HCT116 (cell line): ENCODE data around the gene IGSF21. TPM values are rescaled to one million over a fixed set of nuclear protein-coding genes. Genes with fewer than 3 reads are reported as not detected.

ENCODE experiments used
- ATAC-seq: fragments of 200-7000 bp; cut with Tn5 transposase; 2 replicates; pipeline ENCODE4 v1.9.1; 2020; ENCODE audit warnings: mild to moderate bottlenecking, moderate library complexity
- BruUV-seq: library from RNA; stranded (reverse); fragments of 400-500 nt; replicated peaks from 2 replicates; lab custom pipeline; 2021; lab: Mats Ljungman, UMichigan
- CTCF ChIA-PET: fragments of 300-600 bp; sonication (Branson Sonifier 250); formaldehyde crosslinking; loops from one replicate; lab custom pipeline; 2021; ENCODE audit warnings: antibody characterized with exemption; lab: Charles Lee
- POLR2A ChIA-PET: fragments of 300-600, 350-600 bp; sonication (Branson Sonifier 250); formaldehyde crosslinking; loops from one replicate; lab custom pipeline; 2021; ENCODE audit warnings: antibody characterized with exemption; lab: Charles Lee
- RAD21 ChIA-PET, 2 experiments: fragments of 300-600 bp; sonication (Branson Sonifier 250); formaldehyde crosslinking; loops; one replicate each; lab custom pipeline; 2023; ENCODE audit warnings: low total read pairs in 2 of 2; ENCODE audit not compliant: uncharacterized antibody in 2 of 2, unreplicated experiment in 2 of 2, low non-redundant PET in 1 of 2; lab: Charles Lee
- DNase-seq: peaks from one replicate; pipeline ENCODE4 v3.0.0-alpha.2; 2010; ENCODE audit warnings: low read depth, low spot score
- H2AFZ ChIP-seq: fragments of 200-600 bp; shearing (Covaris generic), sonication (generic); 2 replicates; pipeline ENCODE4 v1.6.1; 2017; ENCODE audit warnings: low read depth, mixed run types, mixed read lengths, antibody characterized with exemption, low read length; ENCODE audit not compliant: poor library complexity, severe bottlenecking
- H3K27ac ChIP-seq: 2 replicates; pipeline ENCODE4 v1.5.1; 2012; ENCODE audit warnings: low read depth, low read length
- H3K27me3 ChIP-seq: fragments of 200-600 bp; sonication (generic); 2 replicates; pipeline ENCODE4 v1.6.1; 2016; ENCODE audit warnings: mixed run types, low read length, mixed read lengths; ENCODE audit not compliant: insufficient read depth
- H3K36me3 ChIP-seq, 2 experiments: fragments of 200-500 bp in 1 of 2; fragments of 200-600 bp in 1 of 2; sonication (Bioruptor generic) in 1 of 2; sonication (generic) in 1 of 2; 2 replicates each; pipeline versions ENCODE4 v1.5.1 to v1.6.1; 2014 to 2016; ENCODE audit warnings: low read length in 2 of 2, inconsistent platforms in 1 of 2, mixed read lengths in 1 of 2, mixed run types in 1 of 2; ENCODE audit not compliant: insufficient read depth in 2 of 2, control insufficient read depth in 1 of 2
- H3K4me1 ChIP-seq, 2 experiments: fragments of 200-600 bp in 1 of 2; sonication (generic) in 1 of 2; 2 replicates each; pipeline versions ENCODE4 v1.5.1 to v1.6.1; 2012 to 2017; ENCODE audit warnings: low read length in 2 of 2, inconsistent platforms in 1 of 2, mild to moderate bottlenecking in 1 of 2, mixed read lengths in 1 of 2, mixed run types in 1 of 2, moderate library complexity in 1 of 2; ENCODE audit not compliant: insufficient read depth in 2 of 2, control insufficient read depth in 1 of 2
- H3K4me2 ChIP-seq: fragments of 200-600 bp; sonication (generic); 2 replicates; pipeline ENCODE4 v1.6.1; 2017; ENCODE audit warnings: mixed run types, low read length, mixed read lengths
- H3K4me3 ChIP-seq, 2 experiments: fragments of 200-600 bp in 1 of 2; sonication (generic) in 1 of 2; replicated peaks in 1 of 2; 2 replicates each; pipeline ENCODE4 v1.5.1; 2011 to 2016; ENCODE audit warnings: low read length in 2 of 2, control low read depth in 1 of 2, low read depth in 1 of 2, mild to moderate bottlenecking in 1 of 2, mixed read lengths in 1 of 2, mixed run types in 1 of 2
- H3K79me2 ChIP-seq: fragments of 200-600 bp; sonication (generic); 2 replicates; pipeline ENCODE4 v1.6.1; 2017; ENCODE audit warnings: mild to moderate bottlenecking, mixed run types, low read length, moderate library complexity, mixed read lengths; ENCODE audit not compliant: insufficient read depth
- H3K9ac ChIP-seq: fragments of 200-600 bp; sonication (generic); 2 replicates; pipeline ENCODE4 v1.6.1; 2016; ENCODE audit warnings: low read length, mixed read lengths
- H3K9me2 ChIP-seq: fragments of 200-600 bp; sonication (generic), shearing (Covaris generic); 2 replicates; pipeline ENCODE4 v1.6.1; 2017; ENCODE audit warnings: mixed run types, mild to moderate bottlenecking, moderate library complexity; ENCODE audit not compliant: insufficient read depth
- H3K9me3 ChIP-seq, 2 experiments: fragments of 200-500 bp in 1 of 2; fragments of 200-600 bp in 1 of 2; sonication (Bioruptor generic) in 1 of 2; sonication (generic) in 1 of 2; 2 replicates each; pipeline ENCODE4 v1.6.1; 2014 to 2017; ENCODE audit warnings: low read length in 2 of 2, mixed read lengths in 2 of 2, inconsistent platforms in 1 of 2, low read depth in 1 of 2, mild to moderate bottlenecking in 1 of 2, mixed run types in 1 of 2, moderate library complexity in 1 of 2; ENCODE audit not compliant: control insufficient read depth in 1 of 2, insufficient read depth in 1 of 2
- H4K20me1 ChIP-seq: fragments of 200-600 bp; sonication (generic), shearing (Covaris generic); 2 replicates; pipeline ENCODE4 v1.6.1; 2017; ENCODE audit warnings: mixed run types, mild to moderate bottlenecking, moderate library complexity; ENCODE audit not compliant: insufficient read depth
- CBX3 ChIP-seq: IDR thresholded peaks from 2 replicates; pipeline ENCODE4 v1.6.1; 2012; ENCODE audit warnings: low read depth
- CEBPB ChIP-seq: IDR thresholded peaks from 2 replicates; pipeline ENCODE4 v1.6.1; 2012; ENCODE audit warnings: low read depth
- EGR1 ChIP-seq: IDR thresholded peaks from 2 replicates; pipeline ENCODE4 v1.6.1; 2012; ENCODE audit warnings: low read depth
- EZH2phosphoT487 ChIP-seq: fragments of 200-600 bp; IDR thresholded peaks from 2 replicates; pipeline ENCODE4 v1.6.1; 2018; ENCODE audit warnings: antibody characterized with exemption, borderline replicate concordance
- FOSL1 ChIP-seq: IDR thresholded peaks from 2 replicates; pipeline ENCODE4 v1.6.1; 2012; ENCODE audit warnings: low read depth
- JUND ChIP-seq: IDR thresholded peaks from 2 replicates; pipeline ENCODE4 v1.6.1; 2012
- POLR2A ChIP-seq: IDR thresholded peaks from 2 replicates; pipeline ENCODE4 v1.7.0; 2011; ENCODE audit warnings: borderline replicate concordance; ENCODE audit not compliant: insufficient read depth, insufficient read length; ENCODE audit errors: extremely low read depth
- POLR2AphosphoS5 ChIP-seq: IDR thresholded peaks from 2 replicates; pipeline ENCODE4 v1.6.1; 2011; ENCODE audit warnings: mild to moderate bottlenecking, low read depth, low read length, moderate library complexity
- RAD21 ChIP-seq: IDR thresholded peaks from 2 replicates; pipeline ENCODE4 v1.6.1; 2012; ENCODE audit warnings: low read depth, mild to moderate bottlenecking
- SIN3A ChIP-seq: IDR thresholded peaks from 2 replicates; pipeline ENCODE4 v1.6.1; 2012; ENCODE audit warnings: low read depth
- SP1 ChIP-seq: IDR thresholded peaks from 2 replicates; pipeline ENCODE4 v1.6.1; 2012; ENCODE audit warnings: low read depth
- TCF7L2 ChIP-seq: IDR thresholded peaks from 2 replicates; pipeline ENCODE4 v1.7.0; 2011; ENCODE audit warnings: borderline replicate concordance, inconsistent platforms; ENCODE audit not compliant: insufficient read depth, insufficient read length; ENCODE audit errors: extremely low read depth
- YY1 ChIP-seq: IDR thresholded peaks from 2 replicates; pipeline ENCODE4 v1.6.1; 2011; ENCODE audit warnings: low read length, low read depth, moderate library complexity, mild to moderate bottlenecking; ENCODE audit not compliant: insufficient replicate concordance; ENCODE audit errors: extremely low read depth
- ZFX ChIP-seq: fragments of 450-650 bp; IDR thresholded peaks from 2 replicates; pipeline ENCODE4 v1.6.1; 2017
- ZNF274 ChIP-seq: fragments of 200-500 bp; sonication (Bioruptor generic); IDR thresholded peaks from 2 replicates; pipeline ENCODE4 v1.6.1; 2014; ENCODE audit warnings: mild to moderate bottlenecking, low read depth, low read length, inconsistent platforms
- intact Hi-C: fragments of 100-400 bp; cut with micrococcal nuclease; formaldehyde crosslinking; loops from 2 replicates; pipeline ENCODE4 v1.10.0; 2022
- total RNA-seq: library from RNA; stranded (reverse); gene quantifications from one replicate; pipeline ENCODE4 v1.2.1, GENCODE V29; 2021; ENCODE audit not compliant: unreplicated experiment
- TF ChIP-seq, protein P1 (sequence below): IDR thresholded peaks from 2 replicates; pipeline ENCODE4 v1.6.1; 2012; ENCODE audit warnings: low read depth
- TF ChIP-seq, protein P2 (sequence below): IDR thresholded peaks from 2 replicates; pipeline ENCODE4 v1.6.1; 2012
- TF ChIP-seq, protein P3 (sequence below): IDR thresholded peaks from 2 replicates; pipeline ENCODE4 v1.6.1; 2012
- TF ChIP-seq, protein P4 (sequence below), 3 experiments: fragments of 200-600 bp in 1 of 3; sonication (generic) in 1 of 3; IDR thresholded peaks in 2 of 3; conservative IDR thresholded peaks in 1 of 3; 2 replicates each; pipeline ENCODE4 v1.5.1; 2012 to 2017; ENCODE audit warnings: low read depth in 2 of 3, low read length in 2 of 3, antibody characterized with exemption in 1 of 3, borderline replicate concordance in 1 of 3, control low read depth in 1 of 3, mild to moderate bottlenecking in 1 of 3, mixed read lengths in 1 of 3, mixed run types in 1 of 3, moderate library complexity in 1 of 3; ENCODE audit not compliant: insufficient read depth in 1 of 3
- TF ChIP-seq, protein P5 (sequence below): IDR thresholded peaks from 2 replicates; pipeline ENCODE4 v1.6.1; 2011; ENCODE audit warnings: mild to moderate bottlenecking, low read length, moderate library complexity; ENCODE audit not compliant: insufficient replicate concordance; ENCODE audit errors: extremely low read depth

The IGSF21 gene
- total RNA-seq, 1 experiment from 2014 or later = not detected

DNA sequence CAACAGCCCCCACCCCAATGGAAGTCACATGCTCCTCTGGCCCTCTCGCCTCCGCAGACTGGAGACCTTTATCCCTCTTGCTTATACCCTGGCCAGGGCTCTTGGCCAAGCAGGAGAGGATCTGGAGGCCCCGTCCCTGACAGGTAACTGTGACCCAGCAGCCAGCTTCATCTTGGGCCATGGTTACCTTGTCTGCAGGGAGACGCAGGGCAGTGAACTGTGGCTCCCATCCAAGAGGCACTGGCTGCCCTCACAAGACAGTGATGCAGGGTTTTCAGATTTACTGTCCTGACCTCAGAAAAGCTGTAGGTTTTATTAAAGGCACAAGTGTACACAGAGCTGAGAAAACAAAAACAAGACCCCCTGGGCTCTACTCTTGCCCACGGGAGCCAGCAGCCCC is 276.5 kb downstream of the IGSF21 start:
- no peak overlapping the region for H2AFZ ChIP-seq
- no peak overlapping the region for H3K4me3 ChIP-seq
- no peaks in the 10 kb centered on the region for H3K4me1 ChIP-seq
- H4K20me1 ChIP-seq = no peaks in the 10 kb centered on the region
- intact Hi-C loops = no loop called here
- H3K27ac ChIP-seq = no peak overlapping the region
- TF ChIP-seq FOSL1 (no peak), ZFX (no peak), YY1 (no peak), POLR2AphosphoS5 (no peak), EZH2phosphoT487 (no peak), SIN3A (no peak), POLR2A (no peak), RAD21 (no peak), EGR1 (no peak), SP1 (no peak), ZNF274 (no peak), CEBPB (no peak), CBX3 (no peak), JUND (no peak), TCF7L2 (no peak)
- TF ChIP-seq, protein P1, sequence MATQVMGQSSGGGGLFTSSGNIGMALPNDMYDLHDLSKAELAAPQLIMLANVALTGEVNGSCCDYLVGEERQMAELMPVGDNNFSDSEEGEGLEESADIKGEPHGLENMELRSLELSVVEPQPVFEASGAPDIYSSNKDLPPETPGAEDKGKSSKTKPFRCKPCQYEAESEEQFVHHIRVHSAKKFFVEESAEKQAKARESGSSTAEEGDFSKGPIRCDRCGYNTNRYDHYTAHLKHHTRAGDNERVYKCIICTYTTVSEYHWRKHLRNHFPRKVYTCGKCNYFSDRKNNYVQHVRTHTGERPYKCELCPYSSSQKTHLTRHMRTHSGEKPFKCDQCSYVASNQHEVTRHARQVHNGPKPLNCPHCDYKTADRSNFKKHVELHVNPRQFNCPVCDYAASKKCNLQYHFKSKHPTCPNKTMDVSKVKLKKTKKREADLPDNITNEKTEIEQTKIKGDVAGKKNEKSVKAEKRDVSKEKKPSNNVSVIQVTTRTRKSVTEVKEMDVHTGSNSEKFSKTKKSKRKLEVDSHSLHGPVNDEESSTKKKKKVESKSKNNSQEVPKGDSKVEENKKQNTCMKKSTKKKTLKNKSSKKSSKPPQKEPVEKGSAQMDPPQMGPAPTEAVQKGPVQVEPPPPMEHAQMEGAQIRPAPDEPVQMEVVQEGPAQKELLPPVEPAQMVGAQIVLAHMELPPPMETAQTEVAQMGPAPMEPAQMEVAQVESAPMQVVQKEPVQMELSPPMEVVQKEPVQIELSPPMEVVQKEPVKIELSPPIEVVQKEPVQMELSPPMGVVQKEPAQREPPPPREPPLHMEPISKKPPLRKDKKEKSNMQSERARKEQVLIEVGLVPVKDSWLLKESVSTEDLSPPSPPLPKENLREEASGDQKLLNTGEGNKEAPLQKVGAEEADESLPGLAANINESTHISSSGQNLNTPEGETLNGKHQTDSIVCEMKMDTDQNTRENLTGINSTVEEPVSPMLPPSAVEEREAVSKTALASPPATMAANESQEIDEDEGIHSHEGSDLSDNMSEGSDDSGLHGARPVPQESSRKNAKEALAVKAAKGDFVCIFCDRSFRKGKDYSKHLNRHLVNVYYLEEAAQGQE = no peak
- TF ChIP-seq, protein P2, sequence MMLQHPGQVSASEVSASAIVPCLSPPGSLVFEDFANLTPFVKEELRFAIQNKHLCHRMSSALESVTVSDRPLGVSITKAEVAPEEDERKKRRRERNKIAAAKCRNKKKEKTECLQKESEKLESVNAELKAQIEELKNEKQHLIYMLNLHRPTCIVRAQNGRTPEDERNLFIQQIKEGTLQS = no peak
- TF ChIP-seq, protein P3, sequence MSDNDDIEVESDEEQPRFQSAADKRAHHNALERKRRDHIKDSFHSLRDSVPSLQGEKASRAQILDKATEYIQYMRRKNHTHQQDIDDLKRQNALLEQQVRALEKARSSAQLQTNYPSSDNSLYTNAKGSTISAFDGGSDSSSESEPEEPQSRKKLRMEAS = no peak
- TF ChIP-seq, protein P4, sequence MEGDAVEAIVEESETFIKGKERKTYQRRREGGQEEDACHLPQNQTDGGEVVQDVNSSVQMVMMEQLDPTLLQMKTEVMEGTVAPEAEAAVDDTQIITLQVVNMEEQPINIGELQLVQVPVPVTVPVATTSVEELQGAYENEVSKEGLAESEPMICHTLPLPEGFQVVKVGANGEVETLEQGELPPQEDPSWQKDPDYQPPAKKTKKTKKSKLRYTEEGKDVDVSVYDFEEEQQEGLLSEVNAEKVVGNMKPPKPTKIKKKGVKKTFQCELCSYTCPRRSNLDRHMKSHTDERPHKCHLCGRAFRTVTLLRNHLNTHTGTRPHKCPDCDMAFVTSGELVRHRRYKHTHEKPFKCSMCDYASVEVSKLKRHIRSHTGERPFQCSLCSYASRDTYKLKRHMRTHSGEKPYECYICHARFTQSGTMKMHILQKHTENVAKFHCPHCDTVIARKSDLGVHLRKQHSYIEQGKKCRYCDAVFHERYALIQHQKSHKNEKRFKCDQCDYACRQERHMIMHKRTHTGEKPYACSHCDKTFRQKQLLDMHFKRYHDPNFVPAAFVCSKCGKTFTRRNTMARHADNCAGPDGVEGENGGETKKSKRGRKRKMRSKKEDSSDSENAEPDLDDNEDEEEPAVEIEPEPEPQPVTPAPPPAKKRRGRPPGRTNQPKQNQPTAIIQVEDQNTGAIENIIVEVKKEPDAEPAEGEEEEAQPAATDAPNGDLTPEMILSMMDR (IDR thresholded peaks at IDR 0.05 in 2 of 3, conservative IDR thresholded peaks at IDR 0.05 in 1 of 3; ENCODE audit: borderline replicate concordance in 1 of 3, insufficient read depth in 1 of 3, low read depth in 2 of 3, low read length in 2 of 3) = no peak
- TF ChIP-seq, protein P5, sequence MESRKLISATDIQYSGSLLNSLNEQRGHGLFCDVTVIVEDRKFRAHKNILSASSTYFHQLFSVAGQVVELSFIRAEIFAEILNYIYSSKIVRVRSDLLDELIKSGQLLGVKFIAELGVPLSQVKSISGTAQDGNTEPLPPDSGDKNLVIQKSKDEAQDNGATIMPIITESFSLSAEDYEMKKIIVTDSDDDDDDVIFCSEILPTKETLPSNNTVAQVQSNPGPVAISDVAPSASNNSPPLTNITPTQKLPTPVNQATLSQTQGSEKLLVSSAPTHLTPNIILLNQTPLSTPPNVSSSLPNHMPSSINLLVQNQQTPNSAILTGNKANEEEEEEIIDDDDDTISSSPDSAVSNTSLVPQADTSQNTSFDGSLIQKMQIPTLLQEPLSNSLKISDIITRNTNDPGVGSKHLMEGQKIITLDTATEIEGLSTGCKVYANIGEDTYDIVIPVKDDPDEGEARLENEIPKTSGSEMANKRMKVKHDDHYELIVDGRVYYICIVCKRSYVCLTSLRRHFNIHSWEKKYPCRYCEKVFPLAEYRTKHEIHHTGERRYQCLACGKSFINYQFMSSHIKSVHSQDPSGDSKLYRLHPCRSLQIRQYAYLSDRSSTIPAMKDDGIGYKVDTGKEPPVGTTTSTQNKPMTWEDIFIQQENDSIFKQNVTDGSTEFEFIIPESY = no peak
- no peak overlapping the region for H3K9ac ChIP-seq
- no peak for ATAC-seq
- no peaks in the 10 kb centered on the region for H3K79me2 ChIP-seq
- ChIA-PET CTCF (no interaction called here), RAD21 (no interaction called here), POLR2A (no interaction called here)
- DNase-seq = no peak
- H3K4me2 ChIP-seq = no peak overlapping the region
- H3K36me3 ChIP-seq = no peaks in the 10 kb centered on the region
- H3K27me3 ChIP-seq = peaks cover 16% of the 10 kb centered on the region
- no TSS peak for BruUV-seq
- no peaks in the 10 kb centered on the region for H3K9me2 ChIP-seq
- H3K9me3 ChIP-seq = 0 out of 4 replicates have a peak, but pooled peaks cover 0 to 4% of the 10 kb centered on the region in 2 experiments
